ENCODE measurements around the gene KIR2DL3.
"Not testable (repeated sequence)": the region's sequence is repeated elsewhere in the genome, so short reads cannot be mapped to it uniquely, and the experiment has no call there.

KIR2DL3 gene

DNA sequence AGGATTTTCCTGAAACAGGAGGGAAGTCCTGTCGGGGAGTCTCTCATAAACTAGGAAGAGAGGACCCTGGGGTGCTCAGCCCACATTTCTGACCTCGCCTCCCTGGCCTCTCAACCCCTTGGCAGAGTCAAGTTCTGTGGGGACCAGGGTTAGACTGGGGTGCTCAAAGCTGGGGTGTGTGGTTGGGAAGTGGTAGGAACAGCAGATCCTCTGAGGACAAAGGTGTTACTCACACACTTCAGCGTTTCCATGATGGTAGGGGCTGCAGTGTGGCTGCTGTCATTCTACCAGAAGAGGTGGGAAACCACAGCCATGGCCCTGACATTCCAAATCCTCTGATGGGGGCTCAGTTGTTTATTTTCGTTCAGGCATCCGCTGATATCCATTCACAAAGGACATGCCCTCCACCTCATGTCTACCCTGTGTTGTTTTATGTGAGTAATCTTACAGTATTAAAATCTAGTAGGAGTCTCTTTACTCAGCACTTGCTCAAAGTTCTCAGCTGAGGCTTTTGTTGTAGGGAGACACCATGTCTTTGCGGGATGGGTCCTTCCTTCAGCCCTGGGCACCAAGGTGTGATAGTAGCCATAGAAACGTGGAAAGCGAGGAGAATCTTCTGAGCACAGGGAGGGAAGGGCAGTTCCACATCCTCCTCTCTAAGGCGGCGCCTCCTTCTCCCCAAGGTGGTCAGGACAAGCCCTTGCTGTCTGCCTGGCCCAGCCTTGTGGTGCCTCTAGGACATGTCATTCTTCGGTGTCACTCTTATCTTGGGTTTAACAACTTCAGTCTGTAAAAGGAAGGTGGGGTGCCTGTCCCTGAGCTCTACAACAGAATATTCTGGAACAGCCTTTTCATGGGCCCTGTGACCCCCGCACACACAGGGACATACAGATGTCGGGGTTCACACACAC lies 1.5 kb downstream of the KIR2DL3 start:
- no peak overlapping the region for H3K27ac ChIP-seq (ENCODE audit: insufficient read depth in 1 of 2, low read depth in 1 of 2, low read length in 2 of 2, poor library complexity in 1 of 2, severe bottlenecking in 2 of 2)
- 83% methylated on average over 6 of the region's 13 CpGs for WGBS (ENCODE audit: insufficient coverage)
- H3K36me3 ChIP-seq (ENCODE audit: control insufficient read depth in 4 of 4, insufficient read depth in 4 of 4, low read length in 3 of 4): no peaks in the 10 kb centered on the region
- H3K4me1 ChIP-seq (ENCODE audit: control extremely low read depth in 1 of 4, control insufficient read depth in 4 of 4, insufficient read depth in 4 of 4, low read length in 3 of 4): no peaks in the 10 kb centered on the region
- CTCF ChIA-PET: no interaction called here
- no peak for DNase-seq
- H3K27me3 ChIP-seq (replicated peaks in 2 of 5; ENCODE audit: control insufficient read depth in 4 of 5, insufficient read depth in 5 of 5, low read length in 4 of 5): peaks cover 0 to 2% (median 0%) of the 10 kb centered on the region in 5 experiments
- POLR2A ChIA-PET: no interaction called here
- H3K4me3 ChIP-seq (ENCODE audit: control insufficient read depth in 1 of 7, extremely low read depth in 1 of 7, insufficient read depth in 4 of 7, low read depth in 2 of 7, low read length in 6 of 7): no peak overlapping the region
- peaks cover 0 to 2% (median 0%) of the 10 kb centered on the region in 5 experiments for H3K9me3 ChIP-seq (ENCODE audit: control extremely low read depth in 1 of 5, control insufficient read depth in 4 of 5, insufficient read depth in 2 of 5, low read depth in 1 of 5, low read length in 4 of 5)

GRCh38 chr19:54741950-54742349 lies 3.6 kb downstream of the KIR2DL3 start:
- H3K36me3 ChIP-seq (ENCODE audit: control insufficient read depth in 4 of 4, insufficient read depth in 4 of 4, low read length in 3 of 4); H3K4me1 ChIP-seq (ENCODE audit: control extremely low read depth in 1 of 4, control insufficient read depth in 4 of 4, insufficient read depth in 4 of 4, low read length in 3 of 4); H3K27ac ChIP-seq (ENCODE audit: insufficient read depth in 1 of 2, low read depth in 1 of 2, low read length in 2 of 2, poor library complexity in 1 of 2, severe bottlenecking in 2 of 2); CTCF ChIA-PET; H3K27me3 ChIP-seq (replicated peaks in 2 of 5; ENCODE audit: control insufficient read depth in 4 of 5, insufficient read depth in 5 of 5, low read length in 4 of 5); H3K9me3 ChIP-seq (ENCODE audit: control extremely low read depth in 1 of 5, control insufficient read depth in 4 of 5, insufficient read depth in 2 of 5, low read depth in 1 of 5, low read length in 4 of 5); POLR2A ChIA-PET; DNase-seq; H3K4me3 ChIP-seq (ENCODE audit: control insufficient read depth in 1 of 7, extremely low read depth in 1 of 7, insufficient read depth in 4 of 7, low read depth in 2 of 7, low read length in 6 of 7): not testable (repeated sequence)
- 71% methylated on average over 3 of the region's 5 CpGs for WGBS (ENCODE audit: insufficient coverage)

GRCh38 chr19:54744080-54744479 lies 5.8 kb downstream of the KIR2DL3 start:
- H3K27me3 ChIP-seq (replicated peaks in 2 of 5; ENCODE audit: control insufficient read depth in 4 of 5, insufficient read depth in 5 of 5, low read length in 4 of 5); H3K4me1 ChIP-seq (ENCODE audit: control extremely low read depth in 1 of 4, control insufficient read depth in 4 of 4, insufficient read depth in 4 of 4, low read length in 3 of 4); POLR2A ChIA-PET; H3K4me3 ChIP-seq (ENCODE audit: control insufficient read depth in 1 of 7, extremely low read depth in 1 of 7, insufficient read depth in 4 of 7, low read depth in 2 of 7, low read length in 6 of 7); DNase-seq; H3K36me3 ChIP-seq (ENCODE audit: control insufficient read depth in 4 of 4, insufficient read depth in 4 of 4, low read length in 3 of 4); H3K9me3 ChIP-seq (ENCODE audit: control extremely low read depth in 1 of 5, control insufficient read depth in 4 of 5, insufficient read depth in 2 of 5, low read depth in 1 of 5, low read length in 4 of 5); H3K27ac ChIP-seq (ENCODE audit: insufficient read depth in 1 of 2, low read depth in 1 of 2, low read length in 2 of 2, poor library complexity in 1 of 2, severe bottlenecking in 2 of 2): not testable (repeated sequence)
- WGBS (ENCODE audit: insufficient coverage): no CpG with 5 or more reads among the region's 5 CpGs
- CTCF ChIA-PET: interaction anchor here (0.5 kb wide), 1 partner anchor 67 kb away, joined by 3 read pairs; no protein-coding TSS in a partner anchor

DNA sequence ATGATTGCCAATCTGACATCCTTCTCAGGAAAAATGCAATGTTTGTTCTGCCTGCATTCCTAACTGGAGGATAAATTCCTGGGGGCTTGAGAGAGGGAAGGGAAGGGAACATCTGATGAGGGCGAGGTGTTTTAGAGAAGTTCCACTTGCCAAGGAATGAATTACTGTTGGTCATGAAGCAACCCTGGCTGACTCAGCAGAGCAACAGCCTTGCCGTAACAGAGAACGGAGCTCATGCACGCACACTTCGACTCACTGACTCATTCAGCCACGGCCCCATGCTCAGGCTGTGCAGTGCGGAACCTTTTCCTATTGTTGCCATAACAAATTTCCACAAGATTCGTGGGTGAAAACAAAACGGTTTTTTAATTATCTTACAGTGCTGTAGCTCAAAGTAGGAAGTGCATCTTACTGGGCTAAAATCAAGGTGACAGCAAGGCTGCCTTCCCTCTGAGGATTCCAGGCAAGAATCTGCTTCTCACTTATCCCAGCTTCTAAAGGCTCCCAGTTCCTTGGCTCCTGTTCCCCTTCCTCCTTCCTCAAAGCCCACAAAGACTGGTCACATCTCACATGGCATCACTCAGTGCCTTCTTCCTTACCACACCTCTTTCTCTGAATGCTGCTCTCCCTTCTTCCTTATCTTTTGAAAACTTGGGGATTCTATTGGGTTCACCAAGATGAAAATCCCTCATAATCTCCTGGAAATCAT lies 9.5 kb downstream of the KIR2DL3 start:
- POLR2A ChIA-PET; H3K4me3 ChIP-seq (ENCODE audit: control insufficient read depth in 1 of 7, extremely low read depth in 1 of 7, insufficient read depth in 4 of 7, low read depth in 2 of 7, low read length in 6 of 7); CTCF ChIA-PET; H3K27me3 ChIP-seq (replicated peaks in 2 of 5; ENCODE audit: control insufficient read depth in 4 of 5, insufficient read depth in 5 of 5, low read length in 4 of 5); H3K36me3 ChIP-seq (ENCODE audit: control insufficient read depth in 4 of 4, insufficient read depth in 4 of 4, low read length in 3 of 4); H3K4me1 ChIP-seq (ENCODE audit: control extremely low read depth in 1 of 4, control insufficient read depth in 4 of 4, insufficient read depth in 4 of 4, low read length in 3 of 4); H3K9me3 ChIP-seq (ENCODE audit: control extremely low read depth in 1 of 5, control insufficient read depth in 4 of 5, insufficient read depth in 2 of 5, low read depth in 1 of 5, low read length in 4 of 5); H3K27ac ChIP-seq (ENCODE audit: insufficient read depth in 1 of 2, low read depth in 1 of 2, low read length in 2 of 2, poor library complexity in 1 of 2, severe bottlenecking in 2 of 2): not testable (repeated sequence)
- DNase-seq: peak; percentile 20 to 83 (median 79)
- WGBS (ENCODE audit: insufficient coverage): 53% methylated on average over 4 of the region's 9 CpGs

DNA sequence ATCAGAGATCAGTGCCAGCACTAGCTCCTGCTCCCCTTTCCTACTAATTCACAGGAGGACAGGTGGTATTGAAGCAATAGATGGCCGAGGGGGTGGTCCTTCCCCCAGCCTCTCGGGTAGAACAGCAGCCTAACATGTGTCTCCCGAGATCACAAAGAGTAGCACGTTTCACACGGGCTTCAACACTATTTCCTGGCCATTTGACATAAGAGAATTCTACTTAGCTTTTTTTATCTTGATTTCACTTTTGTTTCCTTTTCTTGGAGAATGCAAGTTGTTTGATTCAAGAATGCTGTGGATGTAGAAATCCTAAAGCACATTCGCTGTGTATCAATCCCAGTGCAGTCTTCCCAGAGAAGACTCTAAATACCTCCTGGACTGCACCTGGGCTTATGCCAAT lies 12.0 kb downstream of the KIR2DL3 start:
- H3K4me3 ChIP-seq (ENCODE audit: control insufficient read depth in 1 of 7, extremely low read depth in 1 of 7, insufficient read depth in 4 of 7, low read depth in 2 of 7, low read length in 6 of 7); H3K27ac ChIP-seq (ENCODE audit: insufficient read depth in 1 of 2, low read depth in 1 of 2, low read length in 2 of 2, poor library complexity in 1 of 2, severe bottlenecking in 2 of 2); H3K27me3 ChIP-seq (replicated peaks in 2 of 5; ENCODE audit: control insufficient read depth in 4 of 5, insufficient read depth in 5 of 5, low read length in 4 of 5); DNase-seq; H3K4me1 ChIP-seq (ENCODE audit: control extremely low read depth in 1 of 4, control insufficient read depth in 4 of 4, insufficient read depth in 4 of 4, low read length in 3 of 4); POLR2A ChIA-PET; CTCF ChIA-PET; H3K9me3 ChIP-seq (ENCODE audit: control extremely low read depth in 1 of 5, control insufficient read depth in 4 of 5, insufficient read depth in 2 of 5, low read depth in 1 of 5, low read length in 4 of 5); H3K36me3 ChIP-seq (ENCODE audit: control insufficient read depth in 4 of 4, insufficient read depth in 4 of 4, low read length in 3 of 4): not testable (repeated sequence)
- WGBS (ENCODE audit: insufficient coverage): 47% methylated on average over 6 of the region's 6 CpGs

DNA sequence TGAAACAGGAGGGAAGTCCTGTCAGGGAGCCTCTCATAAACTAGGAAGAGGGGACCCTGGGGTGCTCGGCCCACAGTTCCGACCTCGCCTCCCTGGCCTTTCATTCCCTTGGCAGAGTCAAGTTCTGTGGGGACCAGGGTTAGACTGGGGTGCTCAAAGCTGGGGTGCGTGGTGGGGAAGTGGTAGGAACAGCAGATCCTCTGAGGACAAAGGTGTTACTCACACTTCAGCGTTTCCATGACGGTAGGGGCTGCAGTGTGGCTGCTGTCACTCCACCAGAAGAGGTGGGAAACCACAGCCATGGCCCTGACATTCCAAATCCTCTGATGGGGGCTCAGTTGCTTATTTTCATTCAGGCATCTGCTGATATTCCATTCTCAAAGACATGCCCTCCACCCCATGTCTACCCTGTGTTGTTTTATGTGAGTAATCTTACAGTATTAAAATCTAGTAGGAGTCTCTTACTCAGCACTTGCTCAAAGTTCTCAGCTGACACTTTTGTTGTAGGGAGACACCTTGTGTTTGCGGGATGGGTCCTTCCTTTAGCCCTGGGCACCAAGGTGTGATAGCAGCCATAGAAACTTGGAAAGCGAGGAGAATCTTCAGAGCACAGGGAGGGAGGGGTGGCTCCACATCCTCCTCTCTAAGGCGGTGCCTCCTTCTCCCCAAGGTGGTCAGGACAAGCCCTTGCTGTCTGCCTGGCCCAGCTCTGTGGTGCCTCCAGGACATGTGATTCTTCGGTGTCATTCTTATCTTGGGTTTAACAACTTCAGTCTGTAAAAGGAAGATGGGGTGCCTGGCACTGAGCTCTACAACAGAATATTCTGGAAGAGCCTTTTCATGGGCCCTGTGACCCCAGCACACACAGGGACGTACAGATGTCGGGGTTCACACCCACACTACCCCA lies 18.1 kb downstream of the KIR2DL3 start:
- WGBS (ENCODE audit: insufficient coverage): 92% methylated on average over 6 of the region's 12 CpGs
- H3K27ac ChIP-seq (ENCODE audit: insufficient read depth in 1 of 2, low read depth in 1 of 2, low read length in 2 of 2, poor library complexity in 1 of 2, severe bottlenecking in 2 of 2): not testable (repeated sequence)

More for the DNA sequence above, 18.1 kb downstream of the KIR2DL3 start:
- CTCF ChIA-PET; H3K4me1 ChIP-seq (ENCODE audit: control extremely low read depth in 1 of 4, control insufficient read depth in 4 of 4, insufficient read depth in 4 of 4, low read length in 3 of 4); H3K9me3 ChIP-seq (ENCODE audit: control extremely low read depth in 1 of 5, control insufficient read depth in 4 of 5, insufficient read depth in 2 of 5, low read depth in 1 of 5, low read length in 4 of 5); DNase-seq; H3K4me3 ChIP-seq (ENCODE audit: control insufficient read depth in 1 of 7, extremely low read depth in 1 of 7, insufficient read depth in 4 of 7, low read depth in 2 of 7, low read length in 6 of 7); H3K27me3 ChIP-seq (replicated peaks in 2 of 5; ENCODE audit: control insufficient read depth in 4 of 5, insufficient read depth in 5 of 5, low read length in 4 of 5); H3K36me3 ChIP-seq (ENCODE audit: control insufficient read depth in 4 of 4, insufficient read depth in 4 of 4, low read length in 3 of 4); POLR2A ChIA-PET: not testable (repeated sequence)

All from common myeloid progenitor, CD34-positive (primary cell).